ENCODE data around the gene RIMBP2.

DNA sequence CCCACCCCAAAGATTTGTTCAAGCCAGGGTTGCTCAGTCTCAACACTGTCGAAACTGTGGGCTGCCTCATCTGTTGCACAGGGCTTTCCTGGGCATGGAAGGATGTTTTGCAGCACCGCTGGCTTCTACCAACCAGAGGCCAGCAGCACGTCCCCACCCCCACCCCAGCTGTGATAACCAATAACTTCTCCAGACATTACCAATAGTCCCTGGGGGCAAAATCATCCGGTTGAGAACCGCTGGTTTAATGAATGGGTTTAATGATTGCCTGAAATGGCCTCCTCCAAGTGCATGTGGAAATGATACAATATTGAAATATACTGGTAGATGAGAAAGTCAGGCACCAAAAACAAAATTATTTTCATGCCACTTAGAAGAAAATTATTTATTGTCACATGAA, 44.5 kb downstream of the RIMBP2 start:
- no peak for TF ChIP-seq CTCF (conservative IDR thresholded peaks at IDR 0.05; ENCODE audit: low read depth, low read length)
- no peak for TF ChIP-seq EZH2 (IDR thresholded peaks at IDR 0.05; ENCODE audit: borderline replicate concordance, low read depth, low read length, poor library complexity, severe bottlenecking)
